Vagina (tissue), 2 donors: ENCODE data around the gene SEPTIN6. TPM values are rescaled to one million over a fixed set of nuclear protein-coding genes. Genes with fewer than 3 reads are reported as not detected.

Source experiments
- DNase-seq, 2 donors: peaks; one replicate each; pipeline ENCODE4 v3.0.0-alpha.2; 2017; ENCODE audit errors: extremely low spot score in 2 of 2
- H3K27ac ChIP-seq: fragments of 200-600 bp; sonication (generic); one replicate; pipeline ENCODE4 v1.5.1; 2019
- H3K27me3 ChIP-seq: fragments of 200-600 bp; sonication (generic); one replicate; pipeline ENCODE4 v1.5.1; 2019
- H3K36me3 ChIP-seq, 2 donors: fragments of 200-600 bp; sonication (generic); one replicate each; pipeline ENCODE4 v1.5.1; 2017 to 2019
- H3K4me1 ChIP-seq: fragments of 200-600 bp; sonication (generic); one replicate; pipeline ENCODE4 v1.5.1; 2019
- H3K4me3 ChIP-seq, 2 donors: fragments of 200-600 bp; sonication (generic); 1 replicate in 1 of 2; 2 replicates in 1 of 2; pipeline ENCODE4 v1.5.1; 2016 to 2019
- H3K9me3 ChIP-seq: fragments of 200-600 bp; sonication (generic); one replicate; pipeline ENCODE4 v1.5.1; 2019
- POLR2A ChIP-seq, 2 donors: fragments of 450-650 bp; IDR thresholded peaks; one replicate each; pipeline ENCODE4 v1.6.1; 2017; ENCODE audit warnings: antibody characterized with exemption in 2 of 2, mild to moderate bottlenecking in 2 of 2, moderate library complexity in 2 of 2
- POLR2AphosphoS5 ChIP-seq, 2 donors: sonication (generic); formaldehyde crosslinking; IDR thresholded peaks; one replicate each; pipeline ENCODE4 v1.9.0; 2017; ENCODE audit warnings: antibody characterized with exemption in 2 of 2, mild to moderate bottlenecking in 2 of 2, low read depth in 1 of 2; ENCODE audit not compliant: insufficient read depth in 1 of 2
- intact Hi-C: fragments of 100-400 bp; cut with DNase I; formaldehyde crosslinking; loops from one replicate; pipeline ENCODE4 v1.15.1; 2023
- total RNA-seq: library from RNA; depleted of rRNA; stranded (reverse); fragments of >200 nt; gene quantifications from one replicate; pipeline ENCODE4 v1.2.3, GENCODE V29; 2016
- TF ChIP-seq, protein P1 (sequence below), 3 experiments: fragments of 450-650 bp in 2 of 3; fragments of 200-600 bp in 1 of 3; sonication (generic) in 1 of 3; IDR thresholded peaks; one replicate each; pipeline ENCODE4 v1.5.1; 2017 to 2019; ENCODE audit warnings: antibody characterized with exemption in 3 of 3, mild to moderate bottlenecking in 2 of 3, moderate library complexity in 2 of 3

SEPTIN6 gene
- total RNA-seq, 1 donor from 2014 or later, result 25.8 TPM

DNA sequence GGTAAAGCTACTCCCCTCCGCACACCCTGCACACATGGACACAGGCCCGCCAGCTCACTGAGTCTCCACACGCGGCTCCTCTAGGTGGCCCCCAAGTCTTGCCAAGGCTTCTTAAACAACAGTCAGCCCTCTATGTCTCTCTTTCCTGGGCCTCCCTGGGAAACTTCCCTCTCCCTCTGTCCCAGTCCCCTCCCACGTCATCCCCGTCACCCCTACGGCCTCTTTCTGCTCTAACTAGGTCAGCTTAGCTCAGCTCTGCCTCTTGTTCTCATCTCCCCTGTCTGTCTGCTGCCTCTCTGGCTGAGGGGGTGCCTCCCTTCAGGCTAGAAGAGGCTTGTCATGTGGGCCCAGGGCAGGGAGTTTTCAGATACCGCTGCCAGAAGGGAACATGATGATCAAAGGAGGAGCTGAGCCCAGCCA, 38.8 kb downstream of the SEPTIN6 start:
- Histone ChIP-seq H3K27ac (no peak overlapping the region), H3K9me3 (no peaks in the 10 kb centered on the region), H3K4me3 (no peak overlapping the region), H3K4me1 (no peaks in the 10 kb centered on the region), H3K27me3 (no peaks in the 10 kb centered on the region), H3K36me3 (no peaks in the 10 kb centered on the region)
- intact Hi-C loops, result no loop called here
- peak in 1 of 2 donors; percentile 92 for DNase-seq
- TF ChIP-seq POLR2A (IDR thresholded peaks at IDR 0.05), result no peak
- TF ChIP-seq, protein P1, sequence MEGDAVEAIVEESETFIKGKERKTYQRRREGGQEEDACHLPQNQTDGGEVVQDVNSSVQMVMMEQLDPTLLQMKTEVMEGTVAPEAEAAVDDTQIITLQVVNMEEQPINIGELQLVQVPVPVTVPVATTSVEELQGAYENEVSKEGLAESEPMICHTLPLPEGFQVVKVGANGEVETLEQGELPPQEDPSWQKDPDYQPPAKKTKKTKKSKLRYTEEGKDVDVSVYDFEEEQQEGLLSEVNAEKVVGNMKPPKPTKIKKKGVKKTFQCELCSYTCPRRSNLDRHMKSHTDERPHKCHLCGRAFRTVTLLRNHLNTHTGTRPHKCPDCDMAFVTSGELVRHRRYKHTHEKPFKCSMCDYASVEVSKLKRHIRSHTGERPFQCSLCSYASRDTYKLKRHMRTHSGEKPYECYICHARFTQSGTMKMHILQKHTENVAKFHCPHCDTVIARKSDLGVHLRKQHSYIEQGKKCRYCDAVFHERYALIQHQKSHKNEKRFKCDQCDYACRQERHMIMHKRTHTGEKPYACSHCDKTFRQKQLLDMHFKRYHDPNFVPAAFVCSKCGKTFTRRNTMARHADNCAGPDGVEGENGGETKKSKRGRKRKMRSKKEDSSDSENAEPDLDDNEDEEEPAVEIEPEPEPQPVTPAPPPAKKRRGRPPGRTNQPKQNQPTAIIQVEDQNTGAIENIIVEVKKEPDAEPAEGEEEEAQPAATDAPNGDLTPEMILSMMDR (IDR thresholded peaks at IDR 0.05), result no peak
- peak; percentile 33 to 39 for TF ChIP-seq POLR2AphosphoS5 (IDR thresholded peaks at IDR 0.05; ENCODE audit: insufficient read depth in 1 of 2, low read depth in 1 of 2)

DNA sequence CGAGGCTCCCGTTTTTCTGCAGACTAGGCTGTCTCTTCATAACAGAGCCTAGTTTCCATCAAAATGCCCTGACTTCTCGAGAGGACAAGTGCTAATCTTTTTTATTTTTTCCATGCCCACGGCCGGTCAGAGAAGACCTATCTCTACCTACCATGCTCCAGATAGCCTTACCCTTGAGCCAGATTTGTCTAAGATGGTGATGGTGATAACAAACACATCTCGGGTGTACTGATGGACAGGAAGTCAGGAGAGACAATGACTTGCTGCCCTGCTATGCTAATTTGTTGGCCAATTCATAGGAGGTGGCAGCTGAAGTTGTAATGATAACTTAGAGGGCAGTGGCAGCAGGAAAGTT, 44.6 kb downstream of the SEPTIN6 start:
- no peak for DNase-seq
- TF ChIP-seq POLR2A (IDR thresholded peaks at IDR 0.05) (no peak), POLR2AphosphoS5 (IDR thresholded peaks at IDR 0.05; ENCODE audit: insufficient read depth in 1 of 2, low read depth in 1 of 2) (no peak)
- TF ChIP-seq, protein P1 (IDR thresholded peaks at IDR 0.05), result no peak
- no peak overlapping the region for H3K27ac ChIP-seq
- H3K9me3 ChIP-seq, result no peaks in the 10 kb centered on the region
- no peaks in the 10 kb centered on the region for H3K4me1 ChIP-seq
- intact Hi-C loops, result no loop called here
- no peak overlapping the region for H3K4me3 ChIP-seq
- H3K27me3 ChIP-seq, result no peaks in the 10 kb centered on the region
- no peaks in the 10 kb centered on the region for H3K36me3 ChIP-seq

DNA sequence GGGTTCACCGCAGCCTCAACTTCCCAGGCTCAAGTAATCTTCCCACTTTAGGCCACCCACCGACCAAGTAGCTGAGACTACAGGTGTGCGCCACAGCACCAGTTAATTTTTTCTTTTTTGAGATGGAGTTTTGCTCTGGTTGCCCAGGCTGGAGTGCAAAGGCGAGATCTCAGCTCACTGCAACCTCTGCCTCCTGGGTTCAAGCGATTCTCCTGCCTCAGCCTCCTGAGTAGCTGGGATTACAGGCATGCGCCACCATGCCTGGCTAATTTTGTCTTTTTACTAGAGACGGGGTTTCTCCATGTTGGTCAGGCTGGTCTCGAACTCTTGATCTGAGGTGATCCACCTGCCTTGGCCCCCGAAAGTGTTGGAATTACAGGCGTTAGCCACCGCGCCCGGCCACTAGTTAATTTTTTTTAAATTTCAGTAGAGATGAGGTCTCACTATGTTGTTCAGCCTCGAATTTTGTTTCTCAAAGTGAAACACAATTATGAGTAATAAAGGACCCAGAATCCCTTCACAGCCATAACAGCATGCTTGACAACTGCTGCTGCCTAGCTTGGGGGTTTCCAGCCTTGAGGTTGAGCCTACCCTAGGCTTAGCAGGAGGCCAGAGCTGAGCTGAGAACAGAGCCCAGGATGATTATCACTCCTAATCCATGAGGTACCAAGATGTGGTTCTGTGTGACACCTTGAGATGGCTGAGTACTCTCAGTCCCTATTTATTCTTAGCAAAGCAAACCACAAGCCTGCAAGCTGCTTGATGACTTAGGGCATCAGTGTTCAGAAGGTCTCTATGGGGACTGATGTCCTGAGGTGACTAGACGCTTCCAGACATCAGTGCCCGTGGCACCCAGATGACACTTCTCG, 45.2 kb downstream of the SEPTIN6 start:
- Histone ChIP-seq H3K4me3 (no peak overlapping the region), H3K27ac (no peak overlapping the region), H3K27me3 (no peaks in the 10 kb centered on the region), H3K36me3 (no peaks in the 10 kb centered on the region), H3K9me3 (no peaks in the 10 kb centered on the region), H3K4me1 (no peaks in the 10 kb centered on the region)
- DNase-seq, result no peak
- intact Hi-C loops, result no loop called here
- TF ChIP-seq POLR2AphosphoS5 (IDR thresholded peaks at IDR 0.05; ENCODE audit: insufficient read depth in 1 of 2, low read depth in 1 of 2) (no peak), POLR2A (IDR thresholded peaks at IDR 0.05) (no peak)
- TF ChIP-seq, protein P1 (IDR thresholded peaks at IDR 0.05), result no peak

DNA sequence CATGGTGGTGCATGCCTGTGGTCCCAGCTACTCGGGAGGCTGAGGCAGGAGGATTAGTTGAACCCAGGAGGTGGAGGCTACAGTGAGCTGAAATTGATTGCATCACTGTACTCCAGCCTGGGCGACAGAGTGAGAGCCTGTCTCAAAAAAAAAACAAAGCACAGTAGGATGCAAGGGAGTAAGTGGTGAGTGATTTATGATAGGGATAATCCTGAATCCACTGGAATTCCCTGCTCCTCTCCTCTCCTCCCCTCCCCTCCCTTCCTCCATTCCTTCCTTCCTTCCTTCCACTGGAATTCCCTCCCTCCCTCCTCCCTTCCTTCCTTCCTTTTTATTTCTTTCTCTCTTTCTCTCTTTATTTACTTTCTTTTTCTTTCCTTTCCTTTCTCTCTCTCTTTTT, 45.9 kb downstream of the SEPTIN6 start:
- intact Hi-C loops, result no loop called here
- DNase-seq, result no peak
- Histone ChIP-seq H3K4me1 (no peaks in the 10 kb centered on the region), H3K27ac (no peak overlapping the region), H3K4me3 (no peak overlapping the region), H3K9me3 (no peaks in the 10 kb centered on the region), H3K36me3 (no peaks in the 10 kb centered on the region), H3K27me3 (no peaks in the 10 kb centered on the region)
- TF ChIP-seq POLR2AphosphoS5 (IDR thresholded peaks at IDR 0.05; ENCODE audit: insufficient read depth in 1 of 2, low read depth in 1 of 2) (no peak), POLR2A (IDR thresholded peaks at IDR 0.05) (no peak)
- TF ChIP-seq, protein P1 (IDR thresholded peaks at IDR 0.05), result no peak

DNA sequence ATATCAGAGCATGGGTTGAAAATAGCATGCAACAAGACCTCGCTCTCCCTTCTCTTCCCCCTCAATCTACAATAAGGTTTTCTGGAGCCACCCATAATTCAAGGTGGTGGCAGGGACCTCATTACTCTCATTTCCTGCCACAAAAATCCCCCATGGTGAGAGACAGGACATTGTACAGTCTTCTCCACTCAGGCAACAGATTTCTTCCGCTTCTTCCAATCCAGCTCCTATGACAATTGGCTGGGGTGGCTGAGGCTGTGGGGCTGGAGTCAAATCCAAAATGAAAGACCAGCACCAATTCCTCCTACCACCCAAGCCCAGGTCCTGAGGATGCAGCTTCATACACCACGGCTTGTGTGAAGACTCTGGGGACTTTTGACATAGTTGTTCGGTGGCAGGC, 46.5 kb downstream of the SEPTIN6 start:
- intact Hi-C loops, result no loop called here
- H3K9me3 ChIP-seq, result no peaks in the 10 kb centered on the region
- H3K27me3 ChIP-seq, result no peaks in the 10 kb centered on the region
- no peak overlapping the region for H3K27ac ChIP-seq
- DNase-seq, result no peak
- TF ChIP-seq, protein P1 (IDR thresholded peaks at IDR 0.05), result no peak
- no peak for TF ChIP-seq POLR2AphosphoS5 (IDR thresholded peaks at IDR 0.05; ENCODE audit: insufficient read depth in 1 of 2, low read depth in 1 of 2)
- TF ChIP-seq POLR2A (IDR thresholded peaks at IDR 0.05), result no peak
- no peaks in the 10 kb centered on the region for H3K4me1 ChIP-seq
- H3K4me3 ChIP-seq, result no peak overlapping the region
- H3K36me3 ChIP-seq, result no peaks in the 10 kb centered on the region
